Measurements from ENCODE around the gene C1QB.

The C1QB gene

GRCh38 chr1:22637907-22638445 is 15.1 kb upstream of the C1QB start:
- Histone ChIP-seq H3K4me3 (ENCODE audit: severe bottlenecking) (no peak overlapping the region), H3K9me3 (ENCODE audit: severe bottlenecking) (no peaks in the 10 kb centered on the region), H3K36me3 (ENCODE audit: low read depth) (no peaks in the 10 kb centered on the region), H3K27me3 (ENCODE audit: insufficient read depth, poor library complexity, severe bottlenecking) (no peaks in the 10 kb centered on the region), H3K27ac (ENCODE audit: poor library complexity, severe bottlenecking) (no peak overlapping the region), H3K4me1 (ENCODE audit: insufficient read depth, poor library complexity, severe bottlenecking) (no peaks in the 10 kb centered on the region)
- TF ChIP-seq CTCF (IDR thresholded peaks at IDR 0.05; ENCODE audit: poor library complexity, severe bottlenecking): no peak
- ATAC-seq (ENCODE audit: low read depth): no peak
- no peak for DNase-seq (ENCODE audit: low spot score)

GRCh38 chr1:22638476-22639234 is 14.4 kb upstream of the C1QB start:
- Histone ChIP-seq H3K9me3 (ENCODE audit: severe bottlenecking) (no peaks in the 10 kb centered on the region), H3K27ac (ENCODE audit: poor library complexity, severe bottlenecking) (no peak overlapping the region), H3K4me1 (ENCODE audit: insufficient read depth, poor library complexity, severe bottlenecking) (no peaks in the 10 kb centered on the region), H3K27me3 (ENCODE audit: insufficient read depth, poor library complexity, severe bottlenecking) (no peaks in the 10 kb centered on the region), H3K36me3 (ENCODE audit: low read depth) (no peaks in the 10 kb centered on the region), H3K4me3 (ENCODE audit: severe bottlenecking) (no peak overlapping the region)
- ATAC-seq (ENCODE audit: low read depth): no peak
- DNase-seq (ENCODE audit: low spot score): no peak
- TF ChIP-seq CTCF (IDR thresholded peaks at IDR 0.05; ENCODE audit: poor library complexity, severe bottlenecking): no peak

DNA sequence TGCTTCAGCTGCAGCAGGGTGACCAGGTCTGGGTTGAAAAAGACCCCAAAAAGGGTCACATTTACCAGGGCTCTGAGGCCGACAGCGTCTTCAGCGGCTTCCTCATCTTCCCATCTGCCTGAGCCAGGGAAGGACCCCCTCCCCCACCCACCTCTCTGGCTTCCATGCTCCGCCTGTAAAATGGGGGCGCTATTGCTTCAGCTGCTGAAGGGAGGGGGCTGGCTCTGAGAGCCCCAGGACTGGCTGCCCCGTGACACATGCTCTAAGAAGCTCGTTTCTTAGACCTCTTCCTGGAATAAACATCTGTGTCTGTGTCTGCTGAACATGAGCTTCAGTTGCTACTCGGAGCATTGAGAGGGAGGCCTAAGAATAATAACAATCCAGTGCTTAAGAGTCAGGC is 13.8 kb upstream of the C1QB start:
- no peaks in the 10 kb centered on the region for H3K9me3 ChIP-seq (ENCODE audit: severe bottlenecking)
- no peak overlapping the region for H3K4me3 ChIP-seq (ENCODE audit: severe bottlenecking)
- H3K27me3 ChIP-seq (ENCODE audit: insufficient read depth, poor library complexity, severe bottlenecking): no peaks in the 10 kb centered on the region
- no peak overlapping the region for H3K27ac ChIP-seq (ENCODE audit: poor library complexity, severe bottlenecking)
- no peaks in the 10 kb centered on the region for H3K4me1 ChIP-seq (ENCODE audit: insufficient read depth, poor library complexity, severe bottlenecking)
- H3K36me3 ChIP-seq (ENCODE audit: low read depth): no peaks in the 10 kb centered on the region
- no peak for TF ChIP-seq CTCF (IDR thresholded peaks at IDR 0.05; ENCODE audit: poor library complexity, severe bottlenecking)
- ATAC-seq (ENCODE audit: low read depth) (no peak), DNase-seq (ENCODE audit: low spot score) (no peak)

DNA sequence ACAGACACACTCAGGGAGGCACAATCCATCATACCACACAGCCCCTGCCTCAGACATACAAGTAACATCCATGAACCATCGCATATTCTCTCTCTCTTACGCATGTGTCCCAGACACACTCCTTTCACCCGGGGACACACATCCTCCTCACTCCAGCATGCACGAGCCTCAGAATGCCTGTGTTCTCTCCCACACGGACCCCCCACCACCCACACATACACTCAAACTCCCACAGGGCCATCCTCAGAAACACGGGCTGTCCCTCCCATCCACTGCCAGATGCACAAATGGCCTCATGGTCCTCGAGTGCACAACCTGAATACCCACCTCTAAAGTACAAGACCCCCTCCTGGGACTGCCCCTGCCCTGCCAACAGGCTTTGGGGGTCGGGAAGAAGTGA is 11.8 kb upstream of the C1QB start:
- H3K27me3 ChIP-seq (ENCODE audit: insufficient read depth, poor library complexity, severe bottlenecking): no peaks in the 10 kb centered on the region
- H3K9me3 ChIP-seq (ENCODE audit: severe bottlenecking): no peaks in the 10 kb centered on the region
- no peak for DNase-seq (ENCODE audit: low spot score)
- no peaks in the 10 kb centered on the region for H3K4me1 ChIP-seq (ENCODE audit: insufficient read depth, poor library complexity, severe bottlenecking)
- no peak overlapping the region for H3K27ac ChIP-seq (ENCODE audit: poor library complexity, severe bottlenecking)
- TF ChIP-seq CTCF (IDR thresholded peaks at IDR 0.05; ENCODE audit: poor library complexity, severe bottlenecking): no peak
- no peak overlapping the region for H3K4me3 ChIP-seq (ENCODE audit: severe bottlenecking)
- H3K36me3 ChIP-seq (ENCODE audit: low read depth): no peaks in the 10 kb centered on the region
- ATAC-seq (ENCODE audit: low read depth): no peak
